Sigmoid colon (tissue), 7 donors: ENCODE measurements around the gene TAF8. TPM values are rescaled to one million over a fixed set of nuclear protein-coding genes. Genes with fewer than 3 reads are reported as not detected.

Source experiments
- polyA plus RNA-seq, 3 donors: library from polyadenylated mRNA; stranded (reverse); fragments of 200-250 nt; gene quantifications; one replicate each; pipeline ENCODE4 v1.2.3, GENCODE V29; 2013
- small RNA-seq, 3 donors: library from RNA; depleted of rRNA; stranded (forward); fragments of <200 nt; gene quantifications; one replicate each; pipeline ENCODE3, GENCODE V24; 2016
- total RNA-seq, 4 donors: library from RNA; depleted of rRNA; stranded (reverse); fragments of >200 nt; gene quantifications; one replicate each; pipeline ENCODE4 v1.1.0, GENCODE V29; 2016
- donor health status: healthy with polysubstance abuse.
- donor health status: Bipolar disorder and iron deficiency.
- donor health status: healthy.

TAF8 gene
- total and polyA plus RNA-seq, 7 donors: 4.9 to 30.7 (median 20.3) TPM

Small RNA genes lying within 50 kb of the gene (small RNA-seq; reads per million reads assigned to genes)
- 0 reads per million in 3 donors for gene RNU6-761P

Other genes with a start within 250 kb of the TAF8 start
- 1 to 10 TPM; 2.1 to 10.0 (median 3.1) TPM for gene USP49, start 155.1 kb upstream of the TAF8 start, total RNA-seq
- 1 to 10 TPM in 1 of 3 donors, under 1 TPM in 2; 0.23 to 1.9 (median 0.60) TPM for gene USP49, start 155.1 kb upstream of the TAF8 start, polyA plus RNA-seq
- gene MED20, start 129.4 kb upstream of the TAF8 start, total RNA-seq: 10 to 100 TPM in 3 of 4 donors, 1 to 10 TPM in 1; 9.9 to 15.5 (median 13.7) TPM
- 10 to 100 TPM in 1 of 3 donors, 1 to 10 TPM in 2; 7.8 to 14.6 (median 9.4) TPM for gene MED20, start 129.4 kb upstream of the TAF8 start, polyA plus RNA-seq
- 1 to 10 TPM; 2.9 to 5.4 (median 4.6) TPM for gene BYSL, start 129.0 kb upstream of the TAF8 start, total RNA-seq
- gene BYSL, start 129.0 kb upstream of the TAF8 start, polyA plus RNA-seq: 10 to 100 TPM in 1 of 3 donors, 1 to 10 TPM in 2; 4.2 to 14.0 (median 9.6) TPM
- gene CCND3, start 108.7 kb upstream of the TAF8 start, total RNA-seq: 100 to 1,000 TPM in 3 of 4 donors, 10 to 100 TPM in 1; 75.1 to 125 (median 110) TPM
- 100 to 1,000 TPM in 1 of 3 donors, 10 to 100 TPM in 2; 43.2 to 144 (median 46.7) TPM for gene CCND3, start 108.7 kb upstream of the TAF8 start, polyA plus RNA-seq
- 1 to 10 TPM in 1 of 4 donors, under 1 TPM in 2, not detected in 1; 0.33 to 3.3 (median 0.71) TPM for gene C6orf132, start 92.1 kb downstream of the TAF8 start, total RNA-seq
- 10 to 100 TPM; 38.5 to 91.3 (median 87.1) TPM for gene C6orf132, start 92.1 kb downstream of the TAF8 start, polyA plus RNA-seq
- gene GUCA1A, start 122.8 kb downstream of the TAF8 start, total RNA-seq: under 1 TPM in 1 of 4 donors, not detected in 3; 0.36 TPM
- gene GUCA1A, start 122.8 kb downstream of the TAF8 start, polyA plus RNA-seq: under 1 TPM in 1 of 3 donors, not detected in 2; 0.15 TPM
- gene GUCA1B, start 144.4 kb downstream of the TAF8 start, total RNA-seq: 1 to 10 TPM in 1 of 4 donors, under 1 TPM in 2, not detected in 1; 0.36 to 2.8 (median 0.82) TPM
- gene GUCA1B, start 144.4 kb downstream of the TAF8 start, polyA plus RNA-seq: under 1 TPM in 1 of 3 donors, not detected in 2; 0.82 TPM
- gene MRPS10, start 167.3 kb downstream of the TAF8 start, total RNA-seq: 10 to 100 TPM; 27.7 to 35.2 (median 32.8) TPM
- gene MRPS10, start 167.3 kb downstream of the TAF8 start, polyA plus RNA-seq: 10 to 100 TPM; 28.8 to 41.4 (median 33.0) TPM